NCI-H774 (cell line): ENCODE results near the gene DOCK2.
A peak's percentile ranks its signal among the peaks of the same experiment; 100 is the strongest.

Experiments
- DNase-seq: peaks from one replicate; lab custom pipeline; 2025; lab: John Stamatoyannopoulos, UW

The DOCK2 gene

DNA sequence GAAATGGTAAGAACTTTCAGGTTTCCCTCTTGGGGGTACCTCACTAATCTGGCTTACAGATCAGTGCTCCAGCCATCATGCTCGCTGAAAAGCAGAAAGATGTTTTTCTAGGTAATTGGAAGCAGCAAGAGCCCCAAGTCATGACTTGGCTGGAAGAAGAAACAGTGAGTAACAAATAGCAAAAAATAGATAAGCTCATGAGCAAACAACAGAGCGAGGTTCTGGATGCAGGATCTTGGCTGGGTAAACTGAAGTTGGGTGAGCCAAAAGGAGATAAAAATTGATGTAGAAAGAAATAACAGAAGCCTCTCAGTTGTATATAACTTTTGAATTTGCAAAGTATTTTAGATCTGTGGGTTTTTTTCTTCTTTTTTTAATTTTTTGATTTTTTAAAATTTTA is 233.1 kb downstream of the DOCK2 start:
- no peak for DNase-seq

DNA sequence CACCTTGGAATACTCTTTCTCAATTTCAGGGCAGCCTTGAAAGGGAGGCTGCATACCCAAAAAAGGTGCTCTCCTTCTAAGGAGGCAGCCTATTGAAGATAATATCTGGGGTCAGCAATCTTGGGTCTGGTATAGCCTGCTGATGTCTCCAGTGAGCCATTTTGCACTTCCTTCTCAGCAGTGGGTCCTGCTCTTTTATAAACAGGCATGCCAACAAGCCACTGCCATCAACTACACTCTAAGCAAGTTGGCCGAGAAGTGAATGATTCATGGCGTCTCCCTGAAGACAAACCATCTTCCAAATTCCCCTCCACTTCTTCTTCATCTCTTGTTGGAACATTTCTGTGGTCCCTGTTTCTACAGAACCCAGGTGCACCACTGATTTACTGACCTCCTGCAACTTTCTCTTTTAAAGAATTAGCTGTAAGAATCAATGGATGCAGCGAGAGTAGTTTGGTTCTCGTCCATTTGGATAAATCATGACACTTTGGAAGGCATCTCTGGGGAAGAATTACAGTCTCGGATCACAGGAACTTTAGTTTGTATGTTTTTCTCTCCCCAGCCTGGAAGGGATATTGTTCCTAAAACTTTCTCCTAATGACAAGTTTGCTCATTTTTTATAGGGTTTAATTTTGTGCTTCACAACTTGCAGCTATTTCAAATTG is 234.9 kb downstream of the DOCK2 start:
- no peak for DNase-seq

- no peak for DNase-seq
Measured at GRCh38 chr5:169873642-169874041, 236.6 kb downstream of the DOCK2 start.

DNA sequence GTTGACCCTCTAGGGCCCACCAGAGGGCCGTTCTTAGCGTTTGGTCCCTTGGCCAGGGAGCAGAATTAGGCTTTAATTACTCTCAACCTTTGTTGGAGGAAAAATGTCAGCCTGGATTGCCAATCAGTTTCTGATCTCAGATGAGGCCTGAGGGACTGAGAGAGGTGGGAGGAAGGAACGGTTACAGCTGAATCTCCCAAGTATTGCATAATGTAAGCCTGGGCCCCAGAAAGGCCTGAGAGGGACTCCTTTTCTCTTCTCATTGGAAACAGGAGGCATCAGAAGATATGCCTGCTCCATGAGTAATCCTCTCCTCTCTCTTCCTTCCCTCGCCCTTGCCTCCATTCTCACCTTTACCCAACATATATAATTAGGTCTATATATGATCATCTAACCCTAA is 237.5 kb downstream of the DOCK2 start:
- no peak for DNase-seq

GRCh38 chr5:169875091-169875728 is 238.1 kb downstream of the DOCK2 start:
- no peak for DNase-seq

DNA sequence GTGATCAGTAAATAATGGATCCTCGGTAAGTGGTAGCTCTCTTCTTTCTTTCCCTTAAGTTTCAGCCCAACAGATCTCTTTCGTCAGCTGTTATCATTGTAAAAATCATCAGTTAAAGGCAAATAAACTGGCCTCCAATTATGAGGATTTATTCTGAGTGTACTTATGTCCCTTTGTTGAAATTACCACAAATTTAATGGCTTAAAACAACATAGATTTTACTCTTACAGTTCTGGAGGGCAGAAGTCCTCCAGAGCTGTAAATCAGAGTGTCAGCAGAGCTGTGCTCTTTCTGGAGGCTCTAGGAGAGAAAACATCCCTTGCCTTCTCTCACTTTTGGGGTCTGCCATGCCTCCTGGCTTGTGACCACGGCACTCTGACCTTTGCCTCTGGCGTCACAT is 238.7 kb downstream of the DOCK2 start:
- peak; percentile 1 for DNase-seq

GRCh38 chr5:169876386-169876785 is 239.3 kb downstream of the DOCK2 start:
- DNase-seq, result no peak

DNA sequence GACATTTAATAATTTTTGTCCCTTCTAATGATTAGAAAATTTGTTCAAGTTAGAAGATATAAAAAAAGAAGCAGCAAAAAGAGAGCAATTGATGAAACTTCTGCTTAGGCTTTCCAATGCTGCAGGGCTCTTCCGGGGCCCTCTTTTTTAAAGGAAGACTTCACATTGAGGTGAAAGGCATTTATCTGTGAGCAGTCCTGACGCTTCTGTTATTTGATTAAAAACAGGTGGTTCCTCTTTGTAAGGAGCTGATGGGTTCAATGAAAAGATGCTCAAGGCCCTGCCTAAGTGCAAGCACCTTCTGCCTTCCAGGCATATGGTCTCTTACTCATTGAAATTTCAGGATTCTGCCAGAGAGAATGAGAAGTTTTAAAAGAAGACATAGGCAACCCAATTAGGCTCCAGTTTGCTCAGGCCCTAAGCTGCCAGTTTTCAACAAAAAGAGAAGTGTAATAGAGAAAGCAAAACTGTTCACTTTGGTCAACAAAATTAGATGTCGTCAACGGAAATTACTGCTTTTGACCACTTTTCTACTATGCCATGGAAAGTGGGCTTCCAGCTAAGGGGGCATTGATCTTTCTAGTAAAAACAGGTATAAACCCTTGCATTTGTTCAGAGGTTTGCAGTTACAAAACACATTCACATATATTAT is 243.1 kb downstream of the DOCK2 start:
- no peak for DNase-seq

DNA sequence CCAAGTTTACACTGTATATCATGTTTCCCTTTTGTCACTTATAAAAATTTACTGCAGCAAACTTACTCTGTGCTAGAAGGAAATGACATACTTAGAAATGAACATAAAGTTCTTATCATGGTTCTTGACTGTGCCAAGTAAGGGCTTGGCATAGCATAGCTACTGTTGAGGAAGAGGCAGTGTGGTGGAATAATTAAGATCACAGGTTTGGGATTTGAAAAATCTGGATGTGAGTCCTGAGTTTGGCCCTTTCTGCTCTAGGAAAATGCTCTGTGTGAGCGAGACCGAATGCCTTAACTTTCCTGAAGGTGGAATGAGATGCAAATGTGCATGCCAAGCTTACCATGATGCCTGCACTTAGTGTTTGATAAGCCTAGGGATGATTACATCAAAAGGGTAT is 243.7 kb downstream of the DOCK2 start:
- DNase-seq, result no peak

DNA sequence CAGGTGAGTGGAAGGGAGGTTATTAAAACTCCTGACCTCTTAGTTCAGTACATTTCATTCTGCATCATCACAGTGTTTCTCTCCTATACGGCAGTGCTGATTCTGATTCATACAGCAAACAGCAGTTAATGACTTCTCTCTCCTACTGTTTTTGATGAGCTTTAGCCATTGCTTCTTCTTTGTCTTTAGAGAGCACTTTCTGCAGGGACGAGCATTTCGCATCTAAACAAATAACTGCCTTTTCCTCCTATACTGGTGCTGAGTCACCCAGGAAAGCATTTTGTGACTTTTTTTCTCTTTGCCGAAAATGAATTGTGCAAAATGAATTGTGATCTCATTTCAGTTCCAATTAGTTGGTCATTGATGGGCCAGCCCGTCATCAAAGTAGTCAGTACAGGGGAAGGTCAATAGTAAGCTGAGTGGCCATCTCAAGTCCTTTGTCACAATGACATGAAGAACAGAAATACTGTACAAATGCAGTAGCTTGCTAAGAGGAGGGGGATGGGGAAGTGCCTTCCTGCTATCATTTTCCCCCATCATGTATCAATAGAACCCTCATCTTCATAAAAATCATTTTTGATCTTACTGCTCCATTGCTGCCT is 244.7 kb downstream of the DOCK2 start:
- no peak for DNase-seq

DNA sequence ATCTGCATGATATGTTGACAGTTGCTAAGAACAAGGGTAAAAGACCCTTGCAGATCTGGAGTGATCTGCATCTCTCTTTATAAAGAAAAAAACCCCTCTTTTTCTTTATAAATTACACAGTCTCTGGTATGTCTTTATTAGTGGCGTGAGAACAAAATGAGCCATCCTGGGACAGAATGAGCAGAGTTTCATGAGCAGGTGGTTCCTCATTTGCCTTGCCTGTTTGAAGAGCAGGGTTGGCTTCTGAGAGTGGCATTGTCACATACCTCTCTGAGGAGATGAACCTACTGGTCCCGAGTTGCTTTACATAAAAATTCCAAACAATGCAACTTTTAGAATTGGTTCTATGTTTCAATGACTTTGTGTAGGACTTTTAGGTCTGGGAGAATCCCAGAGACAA is 249.0 kb downstream of the DOCK2 start:
- DNase-seq, result no peak

GRCh38 chr5:169886677-169887076 is 249.6 kb downstream of the DOCK2 start:
- DNase-seq, result no peak

DNA sequence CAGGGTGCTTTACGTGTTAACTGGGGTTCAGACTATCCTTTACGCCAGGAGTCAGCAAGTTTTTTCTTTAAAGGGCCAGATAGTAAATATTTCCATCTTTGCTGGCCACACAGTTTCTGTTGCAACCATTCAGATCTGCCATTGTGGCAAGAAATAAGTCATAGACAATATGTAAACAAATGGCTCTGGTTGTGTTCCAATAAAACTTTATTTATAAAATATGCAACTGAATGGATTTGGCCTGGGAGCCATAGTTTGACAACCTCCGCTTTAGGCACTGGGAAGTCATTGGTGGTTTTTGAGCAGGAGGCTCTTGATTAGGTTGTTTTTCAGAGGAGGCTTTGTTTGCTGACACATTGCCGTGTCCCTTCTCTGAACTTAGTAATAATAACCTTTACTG is 252.5 kb downstream of the DOCK2 start:
- DNase-seq, result no peak

GRCh38 chr5:169893010-169893409 is 255.9 kb downstream of the DOCK2 start:
- no peak for DNase-seq

- no peak for DNase-seq
Measured at GRCh38 chr5:169893571-169893970, 256.5 kb downstream of the DOCK2 start.

DNA sequence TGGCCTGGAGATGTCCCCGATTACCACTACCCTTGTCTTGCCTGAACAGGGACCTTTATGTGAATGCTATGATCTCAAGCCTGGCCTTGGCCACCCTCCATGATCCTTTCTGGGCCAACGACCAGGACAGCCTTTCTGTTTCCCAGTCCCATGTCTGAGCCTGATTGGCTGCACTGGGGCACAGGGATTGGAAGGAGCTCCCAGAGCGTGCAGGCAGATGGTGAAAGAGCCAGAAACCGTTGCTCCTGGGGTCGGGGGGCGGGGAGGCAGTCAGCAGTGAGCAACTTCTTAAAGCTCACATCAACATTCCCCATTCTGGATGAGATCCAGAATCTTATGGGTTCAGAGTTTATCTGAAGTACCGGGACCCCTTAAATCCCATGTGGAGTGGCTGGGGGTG is 258.9 kb downstream of the DOCK2 start:
- DNase-seq, result no peak

DNA sequence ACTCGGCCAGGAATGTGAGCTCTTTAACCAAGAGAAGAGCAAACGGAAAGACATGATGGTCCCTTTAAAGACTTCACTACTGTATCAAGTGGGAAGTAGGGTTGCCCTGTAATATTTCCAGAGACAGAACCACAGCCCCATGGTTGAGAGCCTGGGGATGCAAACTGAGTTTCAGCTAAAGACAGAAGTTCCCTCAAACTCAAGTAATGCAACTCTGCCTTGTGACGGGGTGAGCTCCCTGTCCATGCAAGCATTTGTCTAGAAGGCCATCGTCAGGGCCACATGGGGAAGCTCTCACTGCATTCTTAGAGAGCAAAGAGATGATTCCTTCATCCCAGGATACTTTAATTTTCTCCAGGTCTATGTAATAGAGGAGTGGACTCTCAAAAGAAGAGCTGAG is 260.4 kb downstream of the DOCK2 start:
- no peak for DNase-seq

- DNase-seq, result no peak
Measured at GRCh38 chr5:169901896-169902295, 264.8 kb downstream of the DOCK2 start.

DNA sequence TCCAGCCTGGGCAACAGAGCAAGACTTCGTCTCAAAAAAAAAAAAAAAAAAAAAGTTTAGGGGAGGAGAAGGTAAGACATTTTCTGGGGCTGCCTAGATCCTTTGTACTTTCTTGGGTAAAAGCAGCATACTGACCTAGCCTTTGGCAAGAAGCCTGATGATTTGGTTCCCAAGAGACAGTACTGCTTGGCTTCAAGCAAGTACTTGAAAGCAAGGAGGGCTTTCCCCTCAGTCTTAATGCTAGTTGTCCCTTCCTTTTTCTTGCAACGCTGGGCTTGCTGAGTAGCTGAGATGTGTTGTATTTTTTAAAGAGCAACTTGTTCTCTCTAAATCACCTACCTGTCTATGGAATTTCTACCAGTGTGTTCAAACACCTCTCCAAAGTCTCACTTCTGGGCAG is 267.0 kb downstream of the DOCK2 start:
- no peak for DNase-seq

DNA sequence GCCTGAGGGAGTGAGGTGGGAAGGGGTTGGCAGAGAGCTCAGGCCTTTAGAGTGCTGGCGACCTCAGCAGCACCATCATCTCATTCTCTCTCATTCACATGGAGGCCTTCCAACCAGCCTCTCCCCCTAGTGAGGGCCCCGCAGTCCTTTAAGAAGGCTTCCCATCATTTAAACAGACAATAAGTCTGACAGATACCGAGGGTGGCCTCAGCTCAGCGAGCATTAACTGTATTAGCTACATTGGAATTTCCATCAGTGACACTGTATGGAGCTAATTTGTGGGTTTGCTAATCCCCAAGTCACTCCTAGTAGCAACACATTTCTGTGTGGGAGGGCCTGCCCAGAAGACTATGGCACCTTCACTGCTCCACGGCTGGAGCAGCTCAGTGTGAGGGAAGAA is 267.4 kb downstream of the DOCK2 start:
- DNase-seq, result no peak

DNA sequence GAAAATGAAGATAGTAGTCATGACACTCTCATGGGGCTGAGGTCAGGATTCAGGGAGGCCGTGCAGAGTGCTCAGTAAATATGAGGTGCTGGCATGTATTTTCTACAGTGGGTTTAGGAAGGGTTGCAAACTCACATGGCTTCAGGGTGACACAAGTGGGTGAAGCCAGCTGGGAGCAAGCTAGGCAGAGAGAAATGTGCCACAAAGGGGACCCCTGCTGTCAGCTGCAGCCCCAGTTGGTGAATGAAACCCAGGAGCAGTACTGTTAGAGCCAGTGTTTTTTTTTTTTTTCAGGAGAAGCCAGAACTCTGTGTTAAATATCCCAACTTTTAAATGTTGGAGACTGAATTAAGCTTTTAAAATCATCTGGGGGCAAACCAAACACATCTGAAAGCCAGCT is 267.9 kb downstream of the DOCK2 start:
- no peak for DNase-seq

- peak; percentile 65 for DNase-seq
Measured at GRCh38 chr5:169906745-169907649, 269.9 kb downstream of the DOCK2 start.
